ENCODE data around the gene SERPINB8.

The SERPINB8 gene

DNA sequence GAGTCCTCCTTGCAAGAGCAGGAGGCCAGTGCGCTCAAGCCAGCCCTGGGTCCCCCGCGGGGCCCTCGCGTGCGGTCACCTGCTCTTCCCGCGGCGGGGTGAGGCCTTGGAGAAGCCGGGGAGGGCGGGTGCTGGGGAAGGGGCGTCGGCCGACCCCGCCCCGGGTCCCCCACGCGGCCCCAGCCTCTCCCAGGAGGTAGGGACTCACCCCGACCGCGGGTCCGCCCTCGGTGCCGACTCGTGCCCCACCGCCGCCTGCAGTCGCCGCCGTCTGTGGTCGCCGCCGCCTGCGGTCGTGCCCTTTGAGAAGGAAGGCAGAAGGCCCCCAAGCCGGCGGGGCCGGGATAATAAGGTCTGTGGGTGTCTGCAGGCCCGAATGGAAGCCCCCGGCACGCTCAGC, 32.7 kb downstream of the SERPINB8 start:
- no peak for DNase-seq (ENCODE audit: extremely low read depth in 1 of 2, low read depth in 1 of 2)

DNA sequence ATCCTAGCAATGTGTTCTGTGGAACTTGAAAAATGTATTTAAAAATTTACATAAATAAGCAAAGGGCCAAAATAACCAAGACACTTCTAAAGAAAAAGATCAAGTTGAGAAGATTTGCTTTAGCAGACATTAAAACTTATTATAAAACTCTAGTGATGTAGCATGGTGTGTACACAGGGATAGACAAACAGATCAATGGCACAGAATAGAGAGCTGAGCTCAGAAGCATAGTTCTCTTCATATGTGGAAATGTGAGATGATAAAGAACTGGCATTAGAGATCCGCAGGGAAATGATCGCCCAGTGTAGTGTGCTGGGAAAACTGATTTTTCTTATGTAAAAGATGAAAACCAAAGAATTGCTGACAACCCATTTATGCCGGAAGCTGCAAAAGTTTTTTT, 39.4 kb downstream of the SERPINB8 start:
- DNase-seq (ENCODE audit: extremely low read depth in 1 of 2, low read depth in 1 of 2) = no peak

GRCh38 chr18:64011513-64011912, 41.6 kb downstream of the SERPINB8 start:
- DNase-seq (ENCODE audit: extremely low read depth in 1 of 2, low read depth in 1 of 2) = no peak

GRCh38 chr18:64017870-64018269, 48.0 kb downstream of the SERPINB8 start:
- no peak for DNase-seq (ENCODE audit: extremely low read depth in 1 of 2, low read depth in 1 of 2)

DNA sequence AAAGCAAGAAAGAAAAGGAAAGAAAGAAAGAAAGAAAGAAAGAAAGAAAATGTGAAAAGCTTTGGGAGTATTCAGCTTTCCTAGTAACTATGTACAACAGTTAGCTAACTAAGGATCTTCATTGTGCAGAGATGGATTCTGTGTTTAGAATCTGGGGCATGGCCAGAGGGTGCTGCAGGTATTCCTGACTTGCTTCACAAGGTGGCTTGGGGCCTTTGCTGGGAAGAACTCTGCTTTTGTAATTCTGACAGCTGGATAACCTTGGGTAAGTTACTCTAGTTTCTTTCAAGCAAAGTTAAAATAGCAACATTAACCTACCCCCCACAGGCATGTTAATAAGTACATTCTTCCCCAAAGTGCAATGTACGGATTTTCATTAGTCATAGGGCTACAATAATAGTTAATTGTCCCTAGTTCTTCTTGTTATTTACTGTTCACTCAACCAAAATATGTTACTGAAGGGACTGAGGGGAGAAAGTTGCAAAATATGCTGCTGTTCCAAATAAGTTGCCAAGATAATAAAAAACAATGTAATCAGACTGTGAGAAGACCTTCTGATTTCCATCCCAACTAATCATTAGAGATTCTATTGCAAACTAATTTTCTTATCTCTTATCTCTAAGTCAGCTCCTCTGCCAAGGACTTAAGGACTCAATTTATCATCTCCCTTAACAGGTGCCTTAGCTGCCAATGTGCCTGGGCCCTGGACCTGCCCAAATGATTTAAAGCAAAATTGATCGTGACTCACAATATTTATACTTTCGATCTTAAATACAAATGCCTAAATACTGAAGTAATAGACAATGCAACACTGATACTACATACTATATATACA, 50.3 kb downstream of the SERPINB8 start:
- no peak for DNase-seq (ENCODE audit: extremely low read depth in 1 of 2, low read depth in 1 of 2)

DNA sequence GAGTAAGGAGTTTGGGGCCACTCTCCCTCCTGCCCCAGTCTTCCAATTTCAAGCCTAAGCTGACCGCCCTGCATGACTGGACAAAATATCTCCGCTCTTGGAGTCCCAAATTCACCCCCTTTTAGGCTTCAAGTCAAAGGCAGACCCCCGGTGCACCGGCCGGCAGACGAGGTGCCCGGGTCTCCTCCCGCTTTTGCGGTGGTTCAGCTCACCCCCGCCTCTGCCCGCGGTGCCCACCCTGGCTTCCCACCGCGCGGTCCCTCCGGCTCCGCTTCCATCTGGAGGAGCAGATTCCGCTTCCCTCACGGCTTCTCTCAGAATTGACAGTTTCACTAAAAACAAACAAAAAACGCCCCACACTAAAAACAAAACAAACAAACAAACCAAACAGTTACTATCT, 56.5 kb downstream of the SERPINB8 start:
- no peak for DNase-seq (ENCODE audit: extremely low read depth in 1 of 2, low read depth in 1 of 2)

GRCh38 chr18:64027931-64028695, 58.2 kb downstream of the SERPINB8 start:
- DNase-seq (ENCODE audit: extremely low read depth in 1 of 2, low read depth in 1 of 2) = no peak

DNA sequence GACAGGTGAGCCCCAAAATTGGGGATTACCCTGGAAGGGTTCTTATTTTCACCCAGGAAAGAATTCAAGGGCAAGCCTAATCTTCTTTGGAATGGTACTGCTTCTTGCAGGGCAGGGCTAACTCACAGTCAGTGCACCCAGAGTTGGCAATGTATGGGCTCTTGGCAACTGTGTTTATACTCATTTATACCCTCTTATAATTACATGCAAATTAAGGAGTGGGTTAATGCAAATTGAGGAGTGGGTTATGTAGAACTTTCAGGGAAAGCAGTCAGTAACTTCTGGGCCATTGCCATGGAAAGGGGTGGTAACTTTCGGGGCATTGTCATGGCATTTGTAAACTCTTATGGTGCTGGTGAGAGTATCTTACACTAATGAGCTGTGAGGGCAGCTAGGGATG, 59.2 kb downstream of the SERPINB8 start:
- DNase-seq (ENCODE audit: extremely low read depth in 1 of 2, low read depth in 1 of 2) = no peak

DNA sequence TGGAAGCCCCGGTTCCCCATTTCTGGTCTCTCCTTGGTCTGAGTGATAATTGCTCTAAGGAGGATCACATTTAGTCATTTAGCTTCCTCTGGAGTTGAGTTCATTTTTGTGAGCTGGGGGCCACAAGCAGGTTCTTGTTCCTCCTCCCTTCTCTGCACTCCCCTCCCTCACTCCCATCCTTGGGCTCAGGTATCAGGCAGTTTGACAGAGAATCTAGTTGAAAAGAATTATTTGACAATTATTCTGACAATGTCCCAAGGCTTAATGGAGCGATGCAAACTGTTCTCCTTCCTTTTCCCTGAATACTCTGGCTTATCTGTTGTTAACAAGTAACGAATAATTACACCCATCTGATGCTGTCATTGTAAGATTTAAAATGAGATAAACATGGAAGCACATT, 61.5 kb downstream of the SERPINB8 start:
- no peak for DNase-seq (ENCODE audit: extremely low read depth in 1 of 2, low read depth in 1 of 2)

GRCh38 chr18:64032312-64032711, 62.4 kb downstream of the SERPINB8 start:
- DNase-seq (ENCODE audit: extremely low read depth in 1 of 2, low read depth in 1 of 2) = no peak

DNA sequence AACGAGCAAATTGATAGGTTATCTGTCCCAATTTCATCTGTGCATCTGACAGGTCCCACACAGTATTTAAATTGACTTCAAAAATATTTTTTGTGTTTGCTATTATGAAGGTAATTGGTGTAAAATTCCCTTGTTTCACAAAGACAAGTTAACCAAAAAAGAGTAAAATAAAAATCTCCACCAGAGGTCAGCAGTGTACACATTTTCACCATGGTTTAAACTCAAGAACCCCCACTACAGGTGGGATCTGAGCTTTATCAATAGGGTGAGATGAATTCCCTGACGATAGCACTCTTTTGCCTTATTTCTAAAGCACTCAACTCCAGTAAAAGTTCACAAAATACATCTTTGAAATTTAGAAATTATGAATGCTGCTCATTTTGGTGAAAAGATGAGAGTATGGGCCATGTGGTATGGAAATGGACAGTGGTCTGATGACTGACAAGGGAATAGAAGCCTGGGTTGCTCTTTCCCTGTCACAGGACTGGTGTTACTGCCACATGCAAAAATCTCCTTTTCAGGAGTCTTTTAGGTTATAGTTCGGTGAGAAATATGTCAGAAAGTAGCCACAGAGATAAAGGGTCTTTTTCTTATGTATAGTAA, 68.0 kb downstream of the SERPINB8 start:
- no peak for DNase-seq (ENCODE audit: extremely low read depth in 1 of 2, low read depth in 1 of 2)

Data from stimulated activated CD8-positive, alpha-beta memory T cell treated with anti-CD3 and anti-CD28 coated beads, Interleukin-7, amount 100 ng/mL, for 48 hours (primary cell).